H1 (cell line): Measurements from ENCODE around the gene BTF3L4. TPM values are rescaled to one million over a fixed set of nuclear protein-coding genes. Genes with fewer than 3 reads are reported as not detected.

Source experiments
- CREB1 ChIP-seq: IDR thresholded peaks from 2 replicates; pipeline ENCODE4 v1.6.1; 2012; ENCODE audit warnings: inconsistent platforms
- JUN ChIP-seq: IDR thresholded peaks from 2 replicates; pipeline ENCODE4 v1.6.1; 2011; ENCODE audit warnings: low read depth, mild to moderate bottlenecking, improper control_type of control experiment, low read length
- RAD21 ChIP-seq, 2 experiments: IDR thresholded peaks in 1 of 2; conservative IDR thresholded peaks in 1 of 2; 2 replicates each; pipeline ENCODE4 v1.6.1; 2011; ENCODE audit warnings: low read depth in 2 of 2, low read length in 2 of 2, improper control_type of control experiment in 1 of 2, inconsistent platforms in 1 of 2, mild to moderate bottlenecking in 1 of 2, moderate library complexity in 1 of 2
- TAF1 ChIP-seq: IDR thresholded peaks from 2 replicates; pipeline ENCODE4 v1.6.1; 2011; ENCODE audit warnings: mild to moderate bottlenecking, low read depth, low read length
- polyA plus RNA-seq, 7 experiments: library from polyadenylated mRNA; depleted of rRNA in 3 of 7; stranded (reverse) in 5 of 7; unstranded in 2 of 7; fragments of >200 nt in 5 of 7; fragments of 200-250 nt in 2 of 7; gene quantifications; 1 replicate in 5 of 7; 2 replicates in 1 of 7; 4 replicates in 1 of 7; pipeline versions ENCODE4 v1.2.1 to v1.2.3, GENCODE V29; 2011 to 2013; ENCODE audit warnings: missing spikeins in 2 of 7, mixed read lengths in 2 of 7
- total RNA-seq: library from RNA; stranded (reverse); fragmentation: NEBNext Ultra II Directional; extraction: Animal tissue kit (Norgen Biotek cat#: 25700); gene quantifications from 2 replicates; pipeline ENCODE4 v1.2.1, GENCODE V29; 2021
- TF ChIP-seq, protein P1 (sequence below), 3 experiments: IDR thresholded peaks; 1 replicate in 2 of 3; 2 replicates in 1 of 3; pipeline versions ENCODE4 v1.5.1 to v1.6.1; 2011; ENCODE audit warnings: low read length in 3 of 3, mild to moderate bottlenecking in 3 of 3, inconsistent platforms in 2 of 3, low read depth in 1 of 3, moderate library complexity in 1 of 3; ENCODE audit not compliant: insufficient read depth in 1 of 3; ENCODE audit errors: control extremely low read depth in 1 of 3
- TF ChIP-seq, protein P2 (sequence below): fragments of 300-600 bp; sonication (generic); IDR thresholded peaks from 2 replicates; pipeline ENCODE4 v1.7.1; 2012; ENCODE audit warnings: low read length, moderate library complexity, mild to moderate bottlenecking, inconsistent platforms; ENCODE audit not compliant: insufficient replicate concordance
- TF ChIP-seq, protein P3 (sequence below): IDR thresholded peaks from 2 replicates; pipeline ENCODE4 v1.6.1; 2012; ENCODE audit warnings: inconsistent platforms

The BTF3L4 gene
- total and polyA plus RNA-seq, 2 of the 8 experiments (the other 6 are each of a cell fraction or from before 2014, with no cell fraction given), result 76.1 to 98.3 TPM

DNA sequence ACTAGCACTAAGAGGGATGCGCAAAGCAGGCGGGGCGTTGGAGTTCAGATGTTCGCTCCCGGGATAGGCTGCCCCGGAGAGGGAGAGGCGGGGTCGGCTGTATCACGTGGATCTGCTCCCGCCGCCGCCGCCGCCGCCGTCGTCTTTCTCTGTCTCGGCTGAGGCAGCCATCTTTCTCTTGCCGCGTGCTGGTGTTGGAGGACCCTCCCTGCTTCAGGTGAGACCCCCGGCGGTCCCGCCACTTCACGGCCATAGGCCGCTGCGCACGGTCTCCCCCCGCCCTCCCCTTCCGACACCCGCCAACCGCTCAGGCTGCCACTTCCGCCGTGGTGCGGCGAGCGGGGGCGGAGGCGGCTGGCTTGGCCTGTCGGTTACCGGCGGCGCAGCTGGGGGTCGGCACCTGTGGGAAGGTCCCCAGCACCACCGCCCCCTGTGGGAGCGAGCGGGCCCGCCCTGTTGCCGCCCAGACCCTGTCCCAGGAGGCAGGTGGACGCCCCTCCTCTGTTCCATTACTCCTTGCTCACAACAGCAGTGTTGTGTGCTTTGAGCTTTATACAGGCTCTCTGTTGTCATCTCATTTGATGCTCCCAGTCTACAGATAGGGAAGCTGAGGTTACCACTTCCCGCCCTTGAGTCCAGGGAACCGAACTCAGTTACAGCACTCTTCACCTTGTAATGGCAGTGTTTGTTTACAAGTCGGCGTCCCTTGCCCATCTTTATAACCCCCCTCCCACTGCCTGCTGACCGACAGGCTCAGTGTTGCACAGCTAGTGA is at the start of gene BTF3L4 (continued):
- TF ChIP-seq, protein P1, sequence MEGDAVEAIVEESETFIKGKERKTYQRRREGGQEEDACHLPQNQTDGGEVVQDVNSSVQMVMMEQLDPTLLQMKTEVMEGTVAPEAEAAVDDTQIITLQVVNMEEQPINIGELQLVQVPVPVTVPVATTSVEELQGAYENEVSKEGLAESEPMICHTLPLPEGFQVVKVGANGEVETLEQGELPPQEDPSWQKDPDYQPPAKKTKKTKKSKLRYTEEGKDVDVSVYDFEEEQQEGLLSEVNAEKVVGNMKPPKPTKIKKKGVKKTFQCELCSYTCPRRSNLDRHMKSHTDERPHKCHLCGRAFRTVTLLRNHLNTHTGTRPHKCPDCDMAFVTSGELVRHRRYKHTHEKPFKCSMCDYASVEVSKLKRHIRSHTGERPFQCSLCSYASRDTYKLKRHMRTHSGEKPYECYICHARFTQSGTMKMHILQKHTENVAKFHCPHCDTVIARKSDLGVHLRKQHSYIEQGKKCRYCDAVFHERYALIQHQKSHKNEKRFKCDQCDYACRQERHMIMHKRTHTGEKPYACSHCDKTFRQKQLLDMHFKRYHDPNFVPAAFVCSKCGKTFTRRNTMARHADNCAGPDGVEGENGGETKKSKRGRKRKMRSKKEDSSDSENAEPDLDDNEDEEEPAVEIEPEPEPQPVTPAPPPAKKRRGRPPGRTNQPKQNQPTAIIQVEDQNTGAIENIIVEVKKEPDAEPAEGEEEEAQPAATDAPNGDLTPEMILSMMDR (IDR thresholded peaks at IDR 0.05; ENCODE audit: control extremely low read depth in 1 of 3, insufficient read depth in 1 of 3, low read depth in 1 of 3, low read length in 3 of 3), result peak in 1 of 3 experiments; percentile 2; a peak in 1 of 4 replicates
- TF ChIP-seq RAD21 (IDR thresholded peaks at IDR 0.05 in 1 of 2, conservative IDR thresholded peaks at IDR 0.05 in 1 of 2; ENCODE audit: low read depth in 2 of 2, low read length in 2 of 2) (no peak), TAF1 (peak; percentile 72), CREB1 (0 out of 2 replicates have a peak, but pooled peaks have one; percentile 6), JUN (no peak)
- TF ChIP-seq, protein P2, sequence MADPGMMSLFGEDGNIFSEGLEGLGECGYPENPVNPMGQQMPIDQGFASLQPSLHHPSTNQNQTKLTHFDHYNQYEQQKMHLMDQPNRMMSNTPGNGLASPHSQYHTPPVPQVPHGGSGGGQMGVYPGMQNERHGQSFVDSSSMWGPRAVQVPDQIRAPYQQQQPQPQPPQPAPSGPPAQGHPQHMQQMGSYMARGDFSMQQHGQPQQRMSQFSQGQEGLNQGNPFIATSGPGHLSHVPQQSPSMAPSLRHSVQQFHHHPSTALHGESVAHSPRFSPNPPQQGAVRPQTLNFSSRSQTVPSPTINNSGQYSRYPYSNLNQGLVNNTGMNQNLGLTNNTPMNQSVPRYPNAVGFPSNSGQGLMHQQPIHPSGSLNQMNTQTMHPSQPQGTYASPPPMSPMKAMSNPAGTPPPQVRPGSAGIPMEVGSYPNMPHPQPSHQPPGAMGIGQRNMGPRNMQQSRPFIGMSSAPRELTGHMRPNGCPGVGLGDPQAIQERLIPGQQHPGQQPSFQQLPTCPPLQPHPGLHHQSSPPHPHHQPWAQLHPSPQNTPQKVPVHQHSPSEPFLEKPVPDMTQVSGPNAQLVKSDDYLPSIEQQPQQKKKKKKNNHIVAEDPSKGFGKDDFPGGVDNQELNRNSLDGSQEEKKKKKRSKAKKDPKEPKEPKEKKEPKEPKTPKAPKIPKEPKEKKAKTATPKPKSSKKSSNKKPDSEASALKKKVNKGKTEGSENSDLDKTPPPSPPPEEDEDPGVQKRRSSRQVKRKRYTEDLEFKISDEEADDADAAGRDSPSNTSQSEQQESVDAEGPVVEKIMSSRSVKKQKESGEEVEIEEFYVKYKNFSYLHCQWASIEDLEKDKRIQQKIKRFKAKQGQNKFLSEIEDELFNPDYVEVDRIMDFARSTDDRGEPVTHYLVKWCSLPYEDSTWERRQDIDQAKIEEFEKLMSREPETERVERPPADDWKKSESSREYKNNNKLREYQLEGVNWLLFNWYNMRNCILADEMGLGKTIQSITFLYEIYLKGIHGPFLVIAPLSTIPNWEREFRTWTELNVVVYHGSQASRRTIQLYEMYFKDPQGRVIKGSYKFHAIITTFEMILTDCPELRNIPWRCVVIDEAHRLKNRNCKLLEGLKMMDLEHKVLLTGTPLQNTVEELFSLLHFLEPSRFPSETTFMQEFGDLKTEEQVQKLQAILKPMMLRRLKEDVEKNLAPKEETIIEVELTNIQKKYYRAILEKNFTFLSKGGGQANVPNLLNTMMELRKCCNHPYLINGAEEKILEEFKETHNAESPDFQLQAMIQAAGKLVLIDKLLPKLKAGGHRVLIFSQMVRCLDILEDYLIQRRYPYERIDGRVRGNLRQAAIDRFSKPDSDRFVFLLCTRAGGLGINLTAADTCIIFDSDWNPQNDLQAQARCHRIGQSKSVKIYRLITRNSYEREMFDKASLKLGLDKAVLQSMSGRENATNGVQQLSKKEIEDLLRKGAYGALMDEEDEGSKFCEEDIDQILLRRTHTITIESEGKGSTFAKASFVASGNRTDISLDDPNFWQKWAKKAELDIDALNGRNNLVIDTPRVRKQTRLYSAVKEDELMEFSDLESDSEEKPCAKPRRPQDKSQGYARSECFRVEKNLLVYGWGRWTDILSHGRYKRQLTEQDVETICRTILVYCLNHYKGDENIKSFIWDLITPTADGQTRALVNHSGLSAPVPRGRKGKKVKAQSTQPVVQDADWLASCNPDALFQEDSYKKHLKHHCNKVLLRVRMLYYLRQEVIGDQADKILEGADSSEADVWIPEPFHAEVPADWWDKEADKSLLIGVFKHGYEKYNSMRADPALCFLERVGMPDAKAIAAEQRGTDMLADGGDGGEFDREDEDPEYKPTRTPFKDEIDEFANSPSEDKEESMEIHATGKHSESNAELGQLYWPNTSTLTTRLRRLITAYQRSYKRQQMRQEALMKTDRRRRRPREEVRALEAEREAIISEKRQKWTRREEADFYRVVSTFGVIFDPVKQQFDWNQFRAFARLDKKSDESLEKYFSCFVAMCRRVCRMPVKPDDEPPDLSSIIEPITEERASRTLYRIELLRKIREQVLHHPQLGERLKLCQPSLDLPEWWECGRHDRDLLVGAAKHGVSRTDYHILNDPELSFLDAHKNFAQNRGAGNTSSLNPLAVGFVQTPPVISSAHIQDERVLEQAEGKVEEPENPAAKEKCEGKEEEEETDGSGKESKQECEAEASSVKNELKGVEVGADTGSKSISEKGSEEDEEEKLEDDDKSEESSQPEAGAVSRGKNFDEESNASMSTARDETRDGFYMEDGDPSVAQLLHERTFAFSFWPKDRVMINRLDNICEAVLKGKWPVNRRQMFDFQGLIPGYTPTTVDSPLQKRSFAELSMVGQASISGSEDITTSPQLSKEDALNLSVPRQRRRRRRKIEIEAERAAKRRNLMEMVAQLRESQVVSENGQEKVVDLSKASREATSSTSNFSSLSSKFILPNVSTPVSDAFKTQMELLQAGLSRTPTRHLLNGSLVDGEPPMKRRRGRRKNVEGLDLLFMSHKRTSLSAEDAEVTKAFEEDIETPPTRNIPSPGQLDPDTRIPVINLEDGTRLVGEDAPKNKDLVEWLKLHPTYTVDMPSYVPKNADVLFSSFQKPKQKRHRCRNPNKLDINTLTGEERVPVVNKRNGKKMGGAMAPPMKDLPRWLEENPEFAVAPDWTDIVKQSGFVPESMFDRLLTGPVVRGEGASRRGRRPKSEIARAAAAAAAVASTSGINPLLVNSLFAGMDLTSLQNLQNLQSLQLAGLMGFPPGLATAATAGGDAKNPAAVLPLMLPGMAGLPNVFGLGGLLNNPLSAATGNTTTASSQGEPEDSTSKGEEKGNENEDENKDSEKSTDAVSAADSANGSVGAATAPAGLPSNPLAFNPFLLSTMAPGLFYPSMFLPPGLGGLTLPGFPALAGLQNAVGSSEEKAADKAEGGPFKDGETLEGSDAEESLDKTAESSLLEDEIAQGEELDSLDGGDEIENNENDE, result no peak
- TF ChIP-seq, protein P3, sequence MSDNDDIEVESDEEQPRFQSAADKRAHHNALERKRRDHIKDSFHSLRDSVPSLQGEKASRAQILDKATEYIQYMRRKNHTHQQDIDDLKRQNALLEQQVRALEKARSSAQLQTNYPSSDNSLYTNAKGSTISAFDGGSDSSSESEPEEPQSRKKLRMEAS, result peak; percentile 92
- TF ChIP-seq, all 59 proteins: peak for 20
